ENCODE measurements around the gene MTFP1. TPM values are rescaled to one million over a fixed set of nuclear protein-coding genes. Genes with fewer than 3 reads are reported as not detected.
A peak's percentile ranks its signal among the peaks of the same experiment; 100 is the strongest.

Gene MTFP1
- total RNA-seq, 2 donors from 2014 or later: 1.9 to 6.4 TPM

DNA sequence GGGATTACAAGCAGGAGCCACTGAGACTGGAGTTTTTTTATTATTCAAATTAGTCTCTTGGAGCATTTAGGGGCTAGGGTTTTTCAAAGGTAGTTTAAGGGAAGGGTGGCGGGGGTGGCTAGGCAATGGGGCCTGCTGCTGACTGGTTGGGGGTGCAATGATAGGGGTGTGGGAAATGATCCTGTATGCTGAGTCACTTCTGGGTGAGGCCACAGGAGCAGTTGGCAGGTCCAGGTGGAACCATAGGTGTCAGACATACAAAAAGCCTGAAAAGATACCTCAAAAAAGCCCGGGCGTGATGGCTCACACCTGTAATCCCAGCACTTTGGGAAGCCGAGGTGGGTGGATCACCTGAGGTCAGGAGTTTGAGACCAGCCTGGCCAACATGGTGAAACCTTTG lies 13.7 kb downstream of the MTFP1 start:
- ATAC-seq (ENCODE audit: insufficient number of reproducible peaks, low FRiP score, low read depth): no peak

DNA sequence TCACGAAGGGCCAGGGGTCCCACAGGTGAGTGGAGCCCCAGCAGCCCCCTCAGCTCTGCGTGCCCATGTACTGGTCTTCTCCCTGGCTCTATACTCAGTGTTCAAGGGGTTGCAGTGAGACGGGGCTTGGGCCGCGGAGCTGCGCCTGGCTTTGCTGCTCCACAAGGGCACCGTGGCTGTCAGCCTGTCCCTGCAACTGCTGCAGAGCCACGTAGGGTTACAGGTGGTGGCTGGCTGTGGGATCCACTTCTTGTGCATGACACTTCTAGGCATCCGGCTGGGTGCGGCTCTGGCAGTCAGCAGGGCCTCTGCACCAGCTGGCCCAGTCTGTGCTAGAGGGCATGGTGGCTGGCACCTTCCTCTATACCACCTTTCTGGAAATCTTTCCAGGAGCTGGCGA lies 14.3 kb downstream of the MTFP1 start:
- H3K9me3 ChIP-seq: no peaks in the 10 kb centered on the region
- H3K4me3 ChIP-seq: no peak overlapping the region
- ATAC-seq (ENCODE audit: insufficient number of reproducible peaks, low FRiP score, low read depth) (no peak), DNase-seq (ENCODE audit: low spot score) (no peak)
- TF ChIP-seq, protein P1, sequence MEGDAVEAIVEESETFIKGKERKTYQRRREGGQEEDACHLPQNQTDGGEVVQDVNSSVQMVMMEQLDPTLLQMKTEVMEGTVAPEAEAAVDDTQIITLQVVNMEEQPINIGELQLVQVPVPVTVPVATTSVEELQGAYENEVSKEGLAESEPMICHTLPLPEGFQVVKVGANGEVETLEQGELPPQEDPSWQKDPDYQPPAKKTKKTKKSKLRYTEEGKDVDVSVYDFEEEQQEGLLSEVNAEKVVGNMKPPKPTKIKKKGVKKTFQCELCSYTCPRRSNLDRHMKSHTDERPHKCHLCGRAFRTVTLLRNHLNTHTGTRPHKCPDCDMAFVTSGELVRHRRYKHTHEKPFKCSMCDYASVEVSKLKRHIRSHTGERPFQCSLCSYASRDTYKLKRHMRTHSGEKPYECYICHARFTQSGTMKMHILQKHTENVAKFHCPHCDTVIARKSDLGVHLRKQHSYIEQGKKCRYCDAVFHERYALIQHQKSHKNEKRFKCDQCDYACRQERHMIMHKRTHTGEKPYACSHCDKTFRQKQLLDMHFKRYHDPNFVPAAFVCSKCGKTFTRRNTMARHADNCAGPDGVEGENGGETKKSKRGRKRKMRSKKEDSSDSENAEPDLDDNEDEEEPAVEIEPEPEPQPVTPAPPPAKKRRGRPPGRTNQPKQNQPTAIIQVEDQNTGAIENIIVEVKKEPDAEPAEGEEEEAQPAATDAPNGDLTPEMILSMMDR (IDR thresholded peaks at IDR 0.05): no peak
- H3K27me3 ChIP-seq (replicated peaks; ENCODE audit: insufficient read depth): no peaks in the 10 kb centered on the region
- H3K36me3 ChIP-seq: no peaks in the 10 kb centered on the region
- H3K27ac ChIP-seq: no peak overlapping the region
- H3K4me1 ChIP-seq (ENCODE audit: control insufficient read depth in 1 of 2, low read depth in 2 of 2): no peaks in the 10 kb centered on the region

More for the DNA sequence above, 13.7 kb downstream of the MTFP1 start:
- H3K27me3 ChIP-seq (replicated peaks; ENCODE audit: insufficient read depth): no peaks in the 10 kb centered on the region
- H3K9me3 ChIP-seq: no peaks in the 10 kb centered on the region
- H3K4me1 ChIP-seq (ENCODE audit: control insufficient read depth in 1 of 2, low read depth in 2 of 2): no peaks in the 10 kb centered on the region
- H3K27ac ChIP-seq: no peak overlapping the region
- no peak for DNase-seq (ENCODE audit: low spot score)
- TF ChIP-seq, protein P1 (IDR thresholded peaks at IDR 0.05): no peak
- no peaks in the 10 kb centered on the region for H3K36me3 ChIP-seq
- no peak overlapping the region for H3K4me3 ChIP-seq

DNA sequence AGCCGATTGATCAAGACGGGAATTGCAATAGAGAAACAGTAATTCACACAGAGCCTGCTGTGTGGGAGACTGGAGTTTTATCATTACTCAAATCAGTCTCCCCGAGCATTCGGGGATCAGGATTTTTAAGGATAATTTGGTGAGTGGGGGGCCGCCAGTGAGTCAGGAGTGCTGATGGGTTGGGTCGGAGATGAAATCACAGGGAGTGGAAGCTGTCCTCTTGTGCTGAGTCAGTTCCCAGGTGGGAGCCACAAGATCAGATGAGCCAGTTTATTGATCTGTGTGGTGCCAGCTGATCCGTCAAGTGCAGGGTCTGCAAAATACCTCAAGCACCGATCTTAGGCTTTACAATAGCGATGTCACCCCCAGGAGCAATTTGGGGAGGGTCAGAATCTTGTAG lies 15.5 kb downstream of the MTFP1 start:
- H3K4me1 ChIP-seq (ENCODE audit: control insufficient read depth in 1 of 2, low read depth in 2 of 2): no peaks in the 10 kb centered on the region
- no peak overlapping the region for H3K27ac ChIP-seq
- TF ChIP-seq, protein P1 (IDR thresholded peaks at IDR 0.05): no peak
- H3K36me3 ChIP-seq: no peaks in the 10 kb centered on the region
- no peak overlapping the region for H3K4me3 ChIP-seq
- no peaks in the 10 kb centered on the region for H3K9me3 ChIP-seq
- ATAC-seq (ENCODE audit: insufficient number of reproducible peaks, low FRiP score, low read depth) (no peak), DNase-seq (ENCODE audit: low spot score) (no peak)
- H3K27me3 ChIP-seq (replicated peaks; ENCODE audit: insufficient read depth): no peaks in the 10 kb centered on the region

DNA sequence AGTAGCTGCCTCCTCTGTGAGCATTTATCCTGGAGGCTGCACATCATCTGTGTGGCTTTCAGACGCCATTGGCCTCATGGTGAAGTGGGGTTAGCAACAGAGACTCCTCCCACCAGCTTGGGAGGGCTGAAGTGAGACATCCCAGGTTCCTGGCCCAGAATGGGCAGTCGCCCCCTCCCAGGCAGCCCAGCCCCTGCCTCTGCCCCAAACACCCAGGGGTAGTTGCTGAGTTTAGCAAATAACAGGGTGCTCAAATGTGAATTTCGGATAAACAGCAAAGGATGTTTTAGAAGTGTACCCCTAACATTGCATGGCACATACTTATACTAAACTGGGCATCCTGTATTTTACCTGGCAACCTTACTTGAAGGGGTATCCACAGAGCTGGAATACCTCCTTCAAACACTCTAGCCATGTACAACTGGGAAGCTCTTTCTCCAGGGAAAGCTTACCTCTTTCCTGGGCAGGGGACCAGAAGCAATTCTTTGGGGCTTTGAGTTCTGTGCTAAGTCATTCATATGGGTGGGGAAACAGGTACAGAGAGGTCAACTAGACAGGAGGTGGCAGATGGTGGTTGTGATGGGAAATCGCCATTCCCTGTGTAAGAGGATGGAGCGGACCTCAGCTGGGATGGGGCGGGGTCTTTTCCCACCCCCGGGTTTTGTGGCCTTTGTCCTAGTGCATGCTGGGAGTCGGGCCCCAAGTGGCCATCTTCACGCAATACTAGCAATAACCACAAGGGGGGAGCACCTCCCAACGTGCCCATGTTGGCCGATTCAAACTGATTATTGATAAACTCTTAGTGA lies 19.3 kb downstream of the MTFP1 start:
- Histone ChIP-seq H3K27ac (no peak overlapping the region), H3K36me3 (no peaks in the 10 kb centered on the region), H3K9me3 (no peaks in the 10 kb centered on the region), H3K27me3 (replicated peaks; ENCODE audit: insufficient read depth) (no peaks in the 10 kb centered on the region), H3K4me3 (no peak overlapping the region), H3K4me1 (ENCODE audit: control insufficient read depth in 1 of 2, low read depth in 2 of 2) (no peaks in the 10 kb centered on the region)
- TF ChIP-seq, protein P1 (IDR thresholded peaks at IDR 0.05): peak; percentile 59
- ATAC-seq (ENCODE audit: insufficient number of reproducible peaks, low FRiP score, low read depth) (no peak), DNase-seq (ENCODE audit: low spot score) (no peak)

DNA sequence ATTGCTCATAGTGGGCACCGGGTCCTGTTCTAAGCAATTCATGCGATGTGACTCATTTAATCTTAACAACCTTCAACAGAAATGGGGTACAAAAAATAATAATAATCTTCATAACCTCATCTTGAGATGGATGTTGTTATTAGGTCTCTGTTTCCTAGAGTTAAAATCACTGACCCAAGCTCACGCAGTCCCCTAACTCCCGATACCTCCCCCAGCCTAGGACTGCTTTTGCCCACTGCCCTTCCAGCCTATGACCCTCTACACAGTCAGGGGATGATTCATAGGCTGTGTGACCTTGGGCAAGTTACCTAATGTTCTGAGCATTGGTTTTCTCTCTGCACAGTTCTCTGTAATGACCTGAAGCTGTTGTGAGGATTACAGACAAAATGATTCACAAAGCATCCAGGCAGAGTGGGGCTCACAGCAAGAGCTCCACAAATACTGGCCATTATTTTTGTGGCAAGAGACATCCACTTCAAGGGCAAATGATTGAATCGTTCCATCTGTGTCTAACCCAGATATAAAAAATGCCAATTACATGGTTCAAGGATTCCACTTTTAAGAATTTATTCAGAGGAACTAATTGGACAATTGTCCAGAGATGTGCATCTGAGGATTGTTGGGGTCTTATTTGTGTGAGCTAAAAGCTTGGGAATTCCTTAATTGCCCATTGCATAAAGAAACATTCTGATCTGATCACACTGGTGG lies 20.0 kb downstream of the MTFP1 start:
- Histone ChIP-seq H3K27ac (no peak overlapping the region), H3K9me3 (no peaks in the 10 kb centered on the region), H3K4me3 (no peak overlapping the region), H3K27me3 (replicated peaks; ENCODE audit: insufficient read depth) (no peaks in the 10 kb centered on the region), H3K36me3 (no peaks in the 10 kb centered on the region), H3K4me1 (ENCODE audit: control insufficient read depth in 1 of 2, low read depth in 2 of 2) (no peaks in the 10 kb centered on the region)
- ATAC-seq (ENCODE audit: insufficient number of reproducible peaks, low FRiP score, low read depth) (no peak), DNase-seq (ENCODE audit: low spot score) (no peak)
- TF ChIP-seq, protein P1 (IDR thresholded peaks at IDR 0.05): no peak

Data from thoracic aorta (tissue), 2 donors.